Uterus (tissue), 4 donors: ENCODE results near the gene STX5. TPM values are rescaled to one million over a fixed set of nuclear protein-coding genes. Genes with fewer than 3 reads are reported as not detected.

Experiments
- DNase-seq, 2 donors: peaks; one replicate each; pipeline ENCODE4 v3.0.0-alpha.2; 2019 to 2020
- H3K27ac ChIP-seq, 2 donors: fragments of 200-600 bp; sonication (generic); 1 replicate in 1 of 2; 2 replicates in 1 of 2; pipeline ENCODE4 v1.5.1; 2016 to 2018
- H3K27me3 ChIP-seq, 2 donors: fragments of 200-600 bp; sonication (generic); one replicate each; pipeline ENCODE4 v1.5.1; 2018 to 2019; ENCODE audit warnings: control low read depth in 1 of 2
- H3K36me3 ChIP-seq, 2 donors: fragments of 200-600 bp; sonication (generic); one replicate each; pipeline ENCODE4 v1.5.1; 2019; ENCODE audit warnings: control low read depth in 1 of 2
- H3K4me1 ChIP-seq, 2 donors: fragments of 200-600 bp; sonication (generic); one replicate each; pipeline ENCODE4 v1.5.1; 2018 to 2019; ENCODE audit warnings: control low read depth in 1 of 2
- H3K4me3 ChIP-seq, 2 donors: fragments of 200-600 bp; sonication (generic); 1 replicate in 1 of 2; 2 replicates in 1 of 2; pipeline ENCODE4 v1.5.1; 2018 to 2019; ENCODE audit warnings: mild to moderate bottlenecking in 1 of 2
- H3K9me3 ChIP-seq, 2 donors: fragments of 200-600 bp; sonication (generic); one replicate each; pipeline ENCODE4 v1.5.1; 2019; ENCODE audit warnings: control low read depth in 1 of 2
- CTCF ChIP-seq, 4 experiments: fragments of 200-600 bp in 2 of 4; fragments of 450-650 bp in 2 of 4; sonication (generic) in 2 of 4; IDR thresholded peaks; one replicate each; pipeline ENCODE4 v1.5.1; 2016 to 2019; ENCODE audit warnings: antibody characterized with exemption in 4 of 4, mild to moderate bottlenecking in 2 of 4, moderate library complexity in 1 of 4
- POLR2A ChIP-seq, 2 donors: fragments of 450-650 bp; IDR thresholded peaks; one replicate each; pipeline ENCODE4 v1.6.1; 2016; ENCODE audit warnings: antibody characterized with exemption in 2 of 2, mild to moderate bottlenecking in 1 of 2, moderate library complexity in 1 of 2
- intact Hi-C: fragments of 100-400 bp; cut with DNase I; formaldehyde crosslinking; loops from one replicate; pipeline ENCODE4 v1.15.1; 2023; ENCODE audit warnings: low total_unique reads
- microRNA-seq: library from miRNA; unstranded; fragments of <30 nt; microRNA quantifications from one replicate; pipeline ENCODE4, GENCODE V29; 2016; ENCODE audit warnings: borderline microRNAs expressed, borderline replicate concordance
- small RNA-seq: library from RNA; depleted of rRNA; stranded (forward); fragments of <200 nt; gene quantifications from one replicate; pipeline ENCODE3, GENCODE V24; 2016
- total RNA-seq, 4 donors: library from RNA; depleted of rRNA in 3 of 4; stranded (reverse); fragments of >200 nt in 3 of 4; gene quantifications; one replicate each; pipeline versions ENCODE4 v1.1.0 to v1.2.4, GENCODE V29; 2014 to 2023
- donor health status: DM: yes; HTN: yes; CAD: no.

Gene STX5
- total RNA-seq, 4 donors from 2014 or later, result 36.5 to 73.5 (median 55.2) TPM

- no peak for DNase-seq
- no peaks in the 10 kb centered on the region for H3K9me3 ChIP-seq
- no peak overlapping the region for H3K27ac ChIP-seq
- no peaks in the 10 kb centered on the region for H3K36me3 ChIP-seq
- H3K27me3 ChIP-seq, result no peaks in the 10 kb centered on the region
- H3K4me1 ChIP-seq, result peaks cover 0 to 4% of the 10 kb centered on the region in 2 donors
- no peak overlapping the region for H3K4me3 ChIP-seq
- intact Hi-C loops, result no loop called here
- TF ChIP-seq POLR2A (IDR thresholded peaks at IDR 0.05) (no peak), CTCF (IDR thresholded peaks at IDR 0.05) (no peak)
Measured at GRCh38 chr11:62757846-62758788, 73.7 kb downstream of the STX5 start.

Small RNA genes lying within 50 kb of the gene (microRNA-seq; reads per million reads assigned to microRNA genes)
- gene MIR6514 (not detected), gene MIR6748 (not detected)

Small RNA genes lying within 50 kb of the gene (small RNA-seq; reads per million reads assigned to genes)
- gene MIR6514 (not detected), gene RF00099 (not detected), gene RNU6-118P (not detected), gene SNORD22 (not detected), gene SNORD26 (not detected), gene SNORD27 (not detected), gene SNORD28 (not detected), gene SNORD30 (916 reads per million, percentile 98 among the genes with 10 or more reads in this experiment)

Other genes starting within 250 kb of the STX5 start
- gene TUT1, start 240.5 kb downstream of the STX5 start, total RNA-seq, result 10 to 100 TPM in 1 of 4 donors, 1 to 10 TPM in 3; 7.1 to 19.3 (median 8.6) TPM
- 100 to 1,000 TPM in 2 of 4 donors, 10 to 100 TPM in 2; 37.9 to 120 (median 78.2) TPM for gene MTA2, start 230.2 kb downstream of the STX5 start, total RNA-seq
- gene EML3, start 219.3 kb downstream of the STX5 start, total RNA-seq, result 100 to 1,000 TPM in 1 of 4 donors, 10 to 100 TPM in 3; 17.9 to 126 (median 36.8) TPM
- gene ROM1, start 218.8 kb downstream of the STX5 start, total RNA-seq, result 10 to 100 TPM in 1 of 4 donors, 1 to 10 TPM in 1, under 1 TPM in 1, not detected in 1; 0.77 to 11.9 (median 5.3) TPM
- 10 to 100 TPM; 17.7 to 50.4 (median 23.1) TPM for gene B3GAT3, start 210.1 kb downstream of the STX5 start, total RNA-seq
- gene GANAB, start 185.4 kb downstream of the STX5 start, total RNA-seq, result 100 to 1,000 TPM in 3 of 4 donors, 10 to 100 TPM in 1; 56.9 to 513 (median 270) TPM
- 10 to 100 TPM in 3 of 4 donors, 1 to 10 TPM in 1; 4.9 to 27.4 (median 18.8) TPM for gene INTS5, start 178.7 kb downstream of the STX5 start, total RNA-seq
- gene C11orf98, start 166.8 kb downstream of the STX5 start, total RNA-seq, result 10 to 100 TPM in 3 of 4 donors, 1 to 10 TPM in 1; 4.6 to 35.7 (median 19.5) TPM
- gene CSKMT, start 166.7 kb downstream of the STX5 start, total RNA-seq, result 10 to 100 TPM in 2 of 4 donors, 1 to 10 TPM in 1, not detected in 1; 7.7 to 25.9 (median 12.6) TPM
- gene UQCC3, start 160.4 kb downstream of the STX5 start, total RNA-seq, result 1 to 10 TPM in 3 of 4 donors, under 1 TPM in 1; 0.51 to 6.6 (median 3.4) TPM
- gene LBHD1, start 159.8 kb downstream of the STX5 start, total RNA-seq, result 10 to 100 TPM in 1 of 4 donors, 1 to 10 TPM in 2, not detected in 1; 3.5 to 18.2 (median 6.9) TPM
- gene UBXN1, start 153.0 kb downstream of the STX5 start, total RNA-seq, result 100 to 1,000 TPM in 2 of 4 donors, 10 to 100 TPM in 2; 55.4 to 276 (median 102) TPM
- gene LRRN4CL, start 142.5 kb downstream of the STX5 start, total RNA-seq, result 10 to 100 TPM; 36.2 to 50.6 (median 41.4) TPM
- gene BSCL2, start 124.6 kb downstream of the STX5 start, total RNA-seq, result 10 to 100 TPM; 24.1 to 46.7 (median 34.4) TPM
- under 1 TPM in 1 of 4 donors, not detected in 3; 0.52 TPM for gene GNG3, start 124.4 kb downstream of the STX5 start, total RNA-seq
- 10 to 100 TPM; 17.7 to 58.3 (median 21.3) TPM for gene HNRNPUL2, start 104.6 kb downstream of the STX5 start, total RNA-seq
- gene TTC9C, start 103.6 kb downstream of the STX5 start, total RNA-seq, result 10 to 100 TPM in 2 of 4 donors, 1 to 10 TPM in 2; 1.3 to 32.4 (median 16.3) TPM
- 10 to 100 TPM in 3 of 4 donors, under 1 TPM in 1; 0.59 to 28.9 (median 18.3) TPM for gene ZBTB3, start 77.9 kb downstream of the STX5 start, total RNA-seq
- 10 to 100 TPM; 55.0 to 97.6 (median 76.0) TPM for gene POLR2G, start 70.5 kb downstream of the STX5 start, total RNA-seq
- gene TAF6L, start 60.7 kb downstream of the STX5 start, total RNA-seq, result 10 to 100 TPM in 3 of 4 donors, 1 to 10 TPM in 1; 6.8 to 34.3 (median 24.1) TPM
- gene TMEM179B, start 44.6 kb downstream of the STX5 start, total RNA-seq, result 10 to 100 TPM; 22.3 to 83.8 (median 34.2) TPM
- gene TMEM223, start 40.0 kb downstream of the STX5 start, total RNA-seq, result 10 to 100 TPM in 2 of 4 donors, 1 to 10 TPM in 2; 1.0 to 28.0 (median 10.0) TPM
- 10 to 100 TPM; 41.0 to 96.2 (median 50.2) TPM for gene NXF1, start 26.6 kb downstream of the STX5 start, total RNA-seq
- not detected for gene TEX54, start 790 bp upstream of the STX5 start, total RNA-seq
- gene WDR74, start 7.5 kb upstream of the STX5 start, total RNA-seq, result 10 to 100 TPM in 3 of 4 donors, 1 to 10 TPM in 1; 10.0 to 66.0 (median 35.0) TPM
- gene SLC3A2, start 48.8 kb upstream of the STX5 start, total RNA-seq, result 100 to 1,000 TPM in 2 of 4 donors, 10 to 100 TPM in 2; 69.8 to 206 (median 98.4) TPM
- gene CHRM1, start 89.3 kb upstream of the STX5 start, total RNA-seq, result 1 to 10 TPM in 1 of 4 donors, not detected in 3; 1.3 TPM
- gene SLC22A6, start 152.9 kb upstream of the STX5 start, total RNA-seq, result not detected
- gene SLC22A8, start 183.8 kb upstream of the STX5 start, total RNA-seq, result not detected